NT2/D1 (cell line): ENCODE measurements around the gene OXNAD1.

ENCODE experiments used
- DNase-seq: peaks from one replicate; pipeline ENCODE4 v3.0.0-alpha.2; 2011; ENCODE audit warnings: low read depth, low spot score
- H3K27me3 ChIP-seq: 2 replicates; pipeline ENCODE4 v1.6.0; 2011; ENCODE audit warnings: mild to moderate bottlenecking; ENCODE audit not compliant: insufficient read length, insufficient read depth
- H3K36me3 ChIP-seq: 2 replicates; pipeline ENCODE4 v1.6.1; 2011; ENCODE audit warnings: mild to moderate bottlenecking, low read length, mixed read lengths; ENCODE audit not compliant: insufficient read depth, insufficient read length
- H3K4me1 ChIP-seq: 2 replicates; pipeline ENCODE4 v1.5.1; 2011; ENCODE audit not compliant: insufficient read depth, insufficient read length
- H3K4me3 ChIP-seq: 2 replicates; pipeline ENCODE4 v1.5.1; 2011; ENCODE audit warnings: low read depth; ENCODE audit not compliant: insufficient read length
- H3K9ac ChIP-seq: 2 replicates; pipeline ENCODE4 v1.6.0; 2011; ENCODE audit warnings: low read depth; ENCODE audit not compliant: insufficient read length
- H3K9me3 ChIP-seq: 2 replicates; pipeline ENCODE4 v1.5.1; 2011; ENCODE audit warnings: mild to moderate bottlenecking, low read length; ENCODE audit not compliant: insufficient read depth
- SUZ12 ChIP-seq: IDR thresholded peaks from 2 replicates; pipeline ENCODE4 v1.6.1; 2011; ENCODE audit not compliant: insufficient read length, insufficient read depth; ENCODE audit errors: extremely low read depth
- YY1 ChIP-seq: IDR thresholded peaks from 2 replicates; pipeline ENCODE4 v1.6.1; 2011; ENCODE audit not compliant: insufficient read length, insufficient read depth
- ZNF274 ChIP-seq: IDR thresholded peaks from 2 replicates; pipeline ENCODE4 v1.6.1; 2011; ENCODE audit warnings: mild to moderate bottlenecking, low read depth, low read length

Gene OXNAD1

GRCh38 chr3:16279010-16279801, 14.2 kb downstream of the OXNAD1 start:
- Histone ChIP-seq H3K27me3 (no peaks in the 10 kb centered on the region), H3K9me3 (no peaks in the 10 kb centered on the region), H3K9ac (no peak overlapping the region), H3K4me3 (no peak overlapping the region), H3K36me3 (peaks cover 59% of the 10 kb centered on the region), H3K4me1 (no peaks in the 10 kb centered on the region)
- DNase-seq, result no peak
- TF ChIP-seq YY1, result no peak
- no peak for TF ChIP-seq SUZ12
- no peak for TF ChIP-seq ZNF274

- no peaks in the 10 kb centered on the region for H3K9me3 ChIP-seq
- no peak overlapping the region for H3K9ac ChIP-seq
- TF ChIP-seq YY1, result no peak
- TF ChIP-seq ZNF274, result no peak
- no peak for TF ChIP-seq SUZ12
- H3K4me1 ChIP-seq, result no peaks in the 10 kb centered on the region
- H3K27me3 ChIP-seq, result no peaks in the 10 kb centered on the region
- no peak for DNase-seq
- no peak overlapping the region for H3K4me3 ChIP-seq
- peaks cover 48% of the 10 kb centered on the region for H3K36me3 ChIP-seq
Observed at GRCh38 chr3:16280671-16281070, 15.7 kb downstream of the OXNAD1 start.

- TF ChIP-seq SUZ12 (no peak), ZNF274 (no peak), YY1 (no peak)
- no peaks in the 10 kb centered on the region for H3K4me1 ChIP-seq
- H3K36me3 ChIP-seq, result peaks cover 49% of the 10 kb centered on the region
- H3K9ac ChIP-seq, result no peak overlapping the region
- no peaks in the 10 kb centered on the region for H3K9me3 ChIP-seq
- H3K27me3 ChIP-seq, result no peaks in the 10 kb centered on the region
- no peak for DNase-seq
- H3K4me3 ChIP-seq, result no peak overlapping the region
Observed at GRCh38 chr3:16284633-16285032, 19.6 kb downstream of the OXNAD1 start.

- Histone ChIP-seq H3K9me3 (no peaks in the 10 kb centered on the region), H3K27me3 (no peaks in the 10 kb centered on the region), H3K9ac (no peak overlapping the region), H3K4me3 (no peak overlapping the region), H3K4me1 (no peaks in the 10 kb centered on the region), H3K36me3 (peaks cover 47% of the 10 kb centered on the region)
- no peak for DNase-seq
- TF ChIP-seq YY1, result no peak
- no peak for TF ChIP-seq ZNF274
- no peak for TF ChIP-seq SUZ12
Observed at GRCh38 chr3:16286161-16286560, 21.1 kb downstream of the OXNAD1 start.

GRCh38 chr3:16286751-16287543, 21.9 kb downstream of the OXNAD1 start:
- no peaks in the 10 kb centered on the region for H3K4me1 ChIP-seq
- H3K36me3 ChIP-seq, result peaks cover 45% of the 10 kb centered on the region
- DNase-seq, result no peak
- H3K4me3 ChIP-seq, result no peak overlapping the region
- no peak overlapping the region for H3K9ac ChIP-seq
- H3K27me3 ChIP-seq, result no peaks in the 10 kb centered on the region
- TF ChIP-seq SUZ12 (no peak), YY1 (no peak), ZNF274 (no peak)
- H3K9me3 ChIP-seq, result no peaks in the 10 kb centered on the region

GRCh38 chr3:16288664-16289063, 23.7 kb downstream of the OXNAD1 start:
- Histone ChIP-seq H3K4me3 (no peak overlapping the region), H3K27me3 (no peaks in the 10 kb centered on the region), H3K9ac (no peak overlapping the region), H3K4me1 (no peaks in the 10 kb centered on the region), H3K36me3 (peaks cover 34% of the 10 kb centered on the region), H3K9me3 (peaks cover 10% of the 10 kb centered on the region; the same call in 1 of the 2 replicates)
- no peak for DNase-seq
- TF ChIP-seq ZNF274 (no peak), SUZ12 (no peak)

- Histone ChIP-seq H3K4me1 (no peaks in the 10 kb centered on the region), H3K36me3 (peaks cover 29% of the 10 kb centered on the region)
- no peak for DNase-seq
Observed at GRCh38 chr3:16289144-16289889, 24.3 kb downstream of the OXNAD1 start.

More at GRCh38 chr3:16289144-16289889, 24.3 kb downstream of the OXNAD1 start:
- TF ChIP-seq SUZ12 (no peak), YY1 (no peak), ZNF274 (no peak)
- no peak overlapping the region for H3K4me3 ChIP-seq
- no peak overlapping the region for H3K9ac ChIP-seq
- H3K27me3 ChIP-seq, result no peaks in the 10 kb centered on the region
- H3K9me3 ChIP-seq, result peaks cover 10% of the 10 kb centered on the region; the same call in 1 of the 2 replicates
